ENCODE results near the gene CDH4.
"Not testable (repeated sequence)": the region's sequence is repeated elsewhere in the genome, so short reads cannot be mapped to it uniquely, and the experiment has no call there.

Gene CDH4

DNA sequence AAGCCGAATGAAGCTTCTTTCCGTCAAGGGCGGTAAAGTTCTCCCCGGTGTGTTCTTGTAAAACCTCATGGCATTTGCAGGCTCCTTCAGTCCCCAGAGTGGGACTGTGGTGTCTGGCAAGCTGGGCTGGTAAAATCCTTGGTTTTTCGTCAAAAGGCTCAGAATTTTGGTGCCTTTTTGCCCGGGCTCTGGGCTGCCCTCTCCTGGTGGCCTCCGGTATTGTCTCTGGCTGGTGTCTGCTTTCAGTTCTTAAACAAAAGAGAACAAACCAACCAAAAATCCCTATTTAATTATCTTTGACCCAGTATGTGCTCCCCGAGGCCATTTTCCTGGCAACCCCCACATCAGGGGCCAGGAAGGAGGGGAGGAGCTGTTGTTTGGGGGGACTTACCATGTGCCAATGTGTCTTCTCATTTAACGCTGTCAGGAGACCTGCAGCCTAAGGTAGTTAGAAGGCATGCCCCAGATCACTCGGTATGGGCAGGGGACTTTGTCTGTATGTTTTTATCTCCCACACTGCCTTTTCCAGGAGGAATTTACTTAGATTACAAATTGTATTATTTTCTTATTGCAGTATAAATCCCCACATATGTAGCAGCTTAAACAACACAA is 11.1 kb downstream of the CDH4 start:
- H3K9me3 ChIP-seq, result no peaks in the 10 kb centered on the region
- TF ChIP-seq CTCF (IDR thresholded peaks at IDR 0.05), result peak; percentile 29
- no peaks in the 10 kb centered on the region for H3K4me1 ChIP-seq (ENCODE audit: control insufficient read depth in 1 of 2, insufficient read depth in 1 of 2, low read depth in 1 of 2, low read length in 1 of 2)
- H3K4me3 ChIP-seq (ENCODE audit: low read depth in 1 of 2, low read length in 1 of 2), result no peak overlapping the region
- H3K27me3 ChIP-seq, result peaks cover 3% of the 10 kb centered on the region
- no peaks in the 10 kb centered on the region for H3K36me3 ChIP-seq
- H3K27ac ChIP-seq, result no peak overlapping the region

- Histone ChIP-seq H3K9me3 (no peaks in the 10 kb centered on the region), H3K27ac (no peak overlapping the region), H3K4me1 (ENCODE audit: control insufficient read depth in 1 of 2, insufficient read depth in 1 of 2, low read depth in 1 of 2, low read length in 1 of 2) (no peaks in the 10 kb centered on the region), H3K27me3 (peaks cover 3% of the 10 kb centered on the region), H3K36me3 (no peaks in the 10 kb centered on the region), H3K4me3 (ENCODE audit: low read depth in 1 of 2, low read length in 1 of 2) (no peak overlapping the region)
- no peak for TF ChIP-seq CTCF (IDR thresholded peaks at IDR 0.05)
Observed at GRCh38 chr20:61263938-61264337, 11.9 kb downstream of the CDH4 start.

DNA sequence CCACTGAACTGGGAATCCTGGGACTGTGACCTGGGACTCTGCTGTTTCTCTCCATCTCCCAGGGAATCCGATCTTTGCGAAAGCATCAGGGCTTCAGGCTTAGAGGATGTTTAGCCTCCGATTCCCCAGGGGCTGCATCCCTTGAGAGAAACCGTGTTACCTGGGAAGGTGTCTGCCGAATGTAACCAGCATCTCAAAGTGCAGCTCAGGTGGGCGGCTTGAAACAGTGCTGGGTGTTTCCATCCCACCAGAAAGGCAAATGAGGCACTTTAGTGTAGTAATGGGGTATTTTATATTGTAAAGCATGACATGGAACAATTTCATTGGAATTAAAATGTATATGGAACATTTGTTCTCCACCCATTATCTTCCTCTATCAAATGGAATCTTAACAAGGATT is 15.2 kb downstream of the CDH4 start:
- Histone ChIP-seq H3K4me3 (ENCODE audit: low read depth in 1 of 2, low read length in 1 of 2) (no peak overlapping the region), H3K36me3 (no peaks in the 10 kb centered on the region), H3K27ac (no peak overlapping the region), H3K27me3 (no peaks in the 10 kb centered on the region), H3K9me3 (no peaks in the 10 kb centered on the region), H3K4me1 (ENCODE audit: control insufficient read depth in 1 of 2, insufficient read depth in 1 of 2, low read depth in 1 of 2, low read length in 1 of 2) (no peaks in the 10 kb centered on the region)
- no peak for TF ChIP-seq CTCF (IDR thresholded peaks at IDR 0.05)

- Histone ChIP-seq H3K9me3 (no peaks in the 10 kb centered on the region), H3K27ac (no peak overlapping the region), H3K4me1 (ENCODE audit: control insufficient read depth in 1 of 2, insufficient read depth in 1 of 2, low read depth in 1 of 2, low read length in 1 of 2) (no peaks in the 10 kb centered on the region), H3K4me3 (ENCODE audit: low read depth in 1 of 2, low read length in 1 of 2) (no peak overlapping the region), H3K27me3 (no peaks in the 10 kb centered on the region), H3K36me3 (no peaks in the 10 kb centered on the region)
- TF ChIP-seq CTCF (IDR thresholded peaks at IDR 0.05), result no peak
Observed at GRCh38 chr20:61268024-61268423, 16.0 kb downstream of the CDH4 start.

DNA sequence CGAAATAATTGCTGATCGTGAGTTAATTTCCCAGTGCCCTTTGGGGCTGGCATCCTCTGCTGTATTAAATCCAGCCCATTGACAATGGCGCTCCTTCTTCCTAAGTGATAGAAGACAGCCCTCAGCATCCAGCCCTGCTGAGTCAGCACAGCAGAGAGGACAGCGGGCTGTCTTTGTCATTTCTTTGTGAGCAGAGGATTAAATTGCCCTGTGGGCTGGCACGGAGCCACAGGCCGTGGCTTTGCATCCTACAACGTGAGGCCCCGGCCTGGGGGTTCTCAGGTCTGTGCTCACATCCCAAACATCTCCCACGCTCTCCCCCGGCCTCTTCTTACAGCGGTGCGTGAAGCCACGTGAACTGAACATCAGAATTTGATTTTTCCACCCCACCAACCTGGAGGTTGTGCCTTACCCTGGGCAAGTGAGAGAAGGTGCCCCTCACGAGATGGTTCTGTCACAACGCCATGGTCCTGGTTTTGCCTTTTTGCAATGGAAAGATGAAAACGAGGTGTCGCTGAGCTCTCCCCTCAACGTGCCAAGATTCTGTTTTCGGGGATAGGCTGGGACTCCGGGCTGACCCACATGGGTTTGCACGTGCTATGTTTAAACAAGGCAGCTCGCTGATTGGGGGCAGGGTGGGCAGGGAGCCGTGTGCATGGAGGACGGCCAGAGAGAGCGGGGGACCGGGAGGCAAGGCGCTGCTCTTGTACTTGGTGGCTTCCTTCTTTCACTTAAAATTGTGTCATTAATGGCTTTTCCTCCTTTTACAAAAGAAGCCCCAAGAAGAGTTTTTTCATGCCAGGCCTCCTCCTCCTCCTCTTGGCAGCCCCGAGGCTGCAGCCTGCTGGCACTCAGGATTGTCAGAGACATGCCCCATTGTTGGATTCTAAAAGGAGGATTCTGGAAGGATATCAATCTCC is 19.5 kb downstream of the CDH4 start:
- Histone ChIP-seq H3K9me3 (no peaks in the 10 kb centered on the region), H3K4me1 (ENCODE audit: control insufficient read depth in 1 of 2, insufficient read depth in 1 of 2, low read depth in 1 of 2, low read length in 1 of 2) (no peaks in the 10 kb centered on the region), H3K27me3 (no peaks in the 10 kb centered on the region), H3K27ac (no peak overlapping the region), H3K4me3 (ENCODE audit: low read depth in 1 of 2, low read length in 1 of 2) (no peak overlapping the region), H3K36me3 (no peaks in the 10 kb centered on the region)
- no peak for TF ChIP-seq CTCF (IDR thresholded peaks at IDR 0.05)

DNA sequence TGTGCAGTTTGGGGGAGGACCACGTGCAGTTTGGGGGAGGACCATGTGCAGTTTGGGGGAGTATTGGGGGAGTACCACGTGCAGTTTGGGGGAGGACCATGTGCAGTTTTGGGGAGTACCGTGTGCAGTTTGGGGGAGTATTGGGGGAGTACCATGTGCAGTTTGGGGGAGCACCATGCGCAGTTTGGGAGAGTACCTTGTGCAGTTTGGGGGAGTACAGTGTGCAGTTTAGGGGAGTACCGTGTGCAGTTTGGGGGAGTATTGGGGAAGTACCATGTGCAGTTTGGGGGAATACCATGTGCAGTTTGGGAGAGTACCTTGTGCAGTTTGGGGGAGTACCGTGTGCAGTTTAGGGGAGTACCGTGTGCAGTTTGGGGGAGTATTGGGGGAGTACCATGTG is 21.0 kb downstream of the CDH4 start:
- H3K4me3 ChIP-seq (ENCODE audit: low read depth in 1 of 2, low read length in 1 of 2); H3K27ac ChIP-seq; H3K4me1 ChIP-seq (ENCODE audit: control insufficient read depth in 1 of 2, insufficient read depth in 1 of 2, low read depth in 1 of 2, low read length in 1 of 2): not testable (repeated sequence)

GRCh38 chr20:61273666-61274065 is 21.6 kb downstream of the CDH4 start:
- not testable (repeated sequence) for H3K27me3 ChIP-seq; H3K4me1 ChIP-seq (ENCODE audit: control insufficient read depth in 1 of 2, insufficient read depth in 1 of 2, low read depth in 1 of 2, low read length in 1 of 2); H3K4me3 ChIP-seq (ENCODE audit: low read depth in 1 of 2, low read length in 1 of 2); H3K27ac ChIP-seq; H3K36me3 ChIP-seq; H3K9me3 ChIP-seq

More for the DNA sequence above, 21.0 kb downstream of the CDH4 start:
- H3K9me3 ChIP-seq, H3K27me3 ChIP-seq, H3K36me3 ChIP-seq: not testable (repeated sequence)
